Prostate gland (tissue), 2 donors: ENCODE measurements around the gene CHST11.

Experiments
- POLR2A ChIP-seq: fragments of 450-650 bp; IDR thresholded peaks from one replicate; pipeline ENCODE4 v1.6.1; 2016; ENCODE audit warnings: antibody characterized with exemption, mild to moderate bottlenecking
- TF ChIP-seq, protein P1 (sequence below), 4 experiments: fragments of 200-600 bp in 2 of 4; fragments of 450-650 bp in 2 of 4; sonication (generic) in 2 of 4; IDR thresholded peaks; 1 replicate in 3 of 4; 2 replicates in 1 of 4; pipeline ENCODE4 v1.5.1; 2016 to 2019; ENCODE audit warnings: antibody characterized with exemption in 4 of 4, mild to moderate bottlenecking in 2 of 4, moderate library complexity in 2 of 4

DNA sequence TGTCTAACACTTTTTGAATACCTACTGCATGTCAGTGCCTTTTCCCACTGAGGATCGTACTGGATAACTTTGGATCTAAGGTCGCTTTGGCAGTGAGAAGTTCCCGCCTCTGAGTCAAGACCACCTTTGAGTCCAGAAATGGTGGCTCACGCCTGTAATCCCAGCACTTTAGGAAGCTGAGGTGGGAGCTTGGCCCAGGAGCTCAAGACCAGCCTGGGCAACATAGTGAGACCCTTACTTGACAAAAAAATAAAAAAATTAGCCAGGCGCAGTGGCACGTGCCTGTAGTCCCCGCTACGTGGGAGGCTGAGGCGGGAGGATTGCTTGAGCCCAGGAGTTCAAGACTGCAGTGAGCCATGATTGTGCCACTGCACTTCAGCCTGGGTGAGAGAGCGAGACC is 61.1 kb downstream of the CHST11 start:
- TF ChIP-seq, protein P1, sequence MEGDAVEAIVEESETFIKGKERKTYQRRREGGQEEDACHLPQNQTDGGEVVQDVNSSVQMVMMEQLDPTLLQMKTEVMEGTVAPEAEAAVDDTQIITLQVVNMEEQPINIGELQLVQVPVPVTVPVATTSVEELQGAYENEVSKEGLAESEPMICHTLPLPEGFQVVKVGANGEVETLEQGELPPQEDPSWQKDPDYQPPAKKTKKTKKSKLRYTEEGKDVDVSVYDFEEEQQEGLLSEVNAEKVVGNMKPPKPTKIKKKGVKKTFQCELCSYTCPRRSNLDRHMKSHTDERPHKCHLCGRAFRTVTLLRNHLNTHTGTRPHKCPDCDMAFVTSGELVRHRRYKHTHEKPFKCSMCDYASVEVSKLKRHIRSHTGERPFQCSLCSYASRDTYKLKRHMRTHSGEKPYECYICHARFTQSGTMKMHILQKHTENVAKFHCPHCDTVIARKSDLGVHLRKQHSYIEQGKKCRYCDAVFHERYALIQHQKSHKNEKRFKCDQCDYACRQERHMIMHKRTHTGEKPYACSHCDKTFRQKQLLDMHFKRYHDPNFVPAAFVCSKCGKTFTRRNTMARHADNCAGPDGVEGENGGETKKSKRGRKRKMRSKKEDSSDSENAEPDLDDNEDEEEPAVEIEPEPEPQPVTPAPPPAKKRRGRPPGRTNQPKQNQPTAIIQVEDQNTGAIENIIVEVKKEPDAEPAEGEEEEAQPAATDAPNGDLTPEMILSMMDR (IDR thresholded peaks at IDR 0.05) = no peak
- TF ChIP-seq POLR2A = no peak
